Activated B cell treated with CpG ODN at 0.5 μM for 24 hours (primary cell): Measurements from ENCODE around the gene CYTH1. TPM values are rescaled to one million over a fixed set of nuclear protein-coding genes. Genes with fewer than 3 reads are reported as not detected.

ENCODE experiments used
- ATAC-seq: fragments of 200-7000 bp; cut with Tn5 transposase; one replicate; pipeline ENCODE4 v1.10.0; 2021; ENCODE audit warnings: low read depth, mild to moderate bottlenecking, moderate library complexity
- CTCF ChIA-PET: fragments of 350-600 bp; sonication (Branson Sonifier 250); formaldehyde crosslinking; loops from one replicate; lab custom pipeline; 2021; ENCODE audit warnings: antibody characterized with exemption; lab: Charles Lee
- POLR2A ChIA-PET: fragments of 350-600 bp; sonication (Branson Sonifier 250); formaldehyde crosslinking; loops from one replicate; lab custom pipeline; 2021; ENCODE audit warnings: antibody characterized with exemption; lab: Charles Lee
- DNase-seq: peaks from one replicate; pipeline ENCODE4 v3.0.0; 2022
- H3K27ac Mint-ChIP-seq: one replicate; pipeline ENCODE4 v1.8.0; 2020; ENCODE audit warnings: mixed read lengths
- H3K27me3 Mint-ChIP-seq: one replicate; pipeline ENCODE4 v1.8.0; 2021; ENCODE audit warnings: mixed read lengths
- H3K36me3 Mint-ChIP-seq: one replicate; pipeline ENCODE4 v1.8.0; 2021; ENCODE audit warnings: low read depth, mixed read lengths
- H3K4me1 Mint-ChIP-seq: one replicate; pipeline ENCODE4 v1.8.0; 2021; ENCODE audit warnings: mixed read lengths
- H3K4me3 Mint-ChIP-seq: one replicate; pipeline ENCODE4 v1.8.0; 2020; ENCODE audit warnings: mild to moderate bottlenecking, mixed read lengths
- H3K9me3 Mint-ChIP-seq: one replicate; pipeline ENCODE4 v1.8.0; 2020; ENCODE audit warnings: mixed read lengths
- CTCF ChIP-seq: fragments of 200-600 bp; IDR thresholded peaks from one replicate; pipeline ENCODE4 v1.8.0; 2022; ENCODE audit warnings: antibody characterized with exemption, mild to moderate bottlenecking
- intact Hi-C: fragments of 100-400 bp; cut with micrococcal nuclease; formaldehyde crosslinking; loops from one replicate; pipeline ENCODE4 v1.15.1; 2024
- total RNA-seq: library from RNA; stranded (reverse); gene quantifications from 2 replicates; pipeline ENCODE4 v1.2.3, GENCODE V29; 2022

The CYTH1 gene
- total RNA-seq, 1 donor from 2014 or later = 391 TPM

DNA sequence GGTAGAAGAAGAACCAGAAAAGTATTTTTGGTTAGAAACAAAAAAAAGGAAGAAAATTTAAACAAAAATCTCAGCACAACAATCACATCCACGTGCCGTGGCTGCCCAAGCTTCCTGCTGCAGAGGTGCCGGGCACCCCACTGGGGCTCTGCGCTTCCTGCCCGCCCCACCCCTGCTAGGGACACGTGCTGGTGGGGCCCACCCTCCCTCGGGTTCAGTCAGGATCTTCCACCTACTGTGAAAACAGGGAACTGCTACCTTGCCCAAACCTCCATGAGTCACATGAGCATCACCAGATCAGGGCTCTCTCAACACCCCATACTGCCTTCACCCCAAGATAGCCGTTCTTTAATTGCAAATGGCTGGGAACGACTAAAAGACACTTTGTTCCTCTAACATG, 24.4 kb upstream of the CYTH1 start:
- ATAC-seq (peak; percentile 62), DNase-seq (no peak)
- no peak overlapping the region for H3K4me3 Mint-ChIP-seq
- H3K27me3 Mint-ChIP-seq = no peaks in the 10 kb centered on the region
- no peak for TF ChIP-seq CTCF
- H3K4me1 Mint-ChIP-seq = peaks cover 14% of the 10 kb centered on the region
- POLR2A ChIA-PET = interaction anchor here (0.5 to 1.2 kb wide), 2 partner anchors 12 to 228 kb away, joined by 4 read pairs; no protein-coding TSS in a partner anchor
- CTCF ChIA-PET = interaction anchor here (0.8 to 1.5 kb wide), 2 partner anchors 165 to 309 kb away, joined by 3 to 4 read pairs; no protein-coding TSS in a partner anchor
- peaks cover 89% of the 10 kb centered on the region for H3K36me3 Mint-ChIP-seq
- H3K9me3 Mint-ChIP-seq = no peaks in the 10 kb centered on the region
- peak overlapping the region; percentile 30 for H3K27ac Mint-ChIP-seq
- intact Hi-C loops = no loop called here

DNA sequence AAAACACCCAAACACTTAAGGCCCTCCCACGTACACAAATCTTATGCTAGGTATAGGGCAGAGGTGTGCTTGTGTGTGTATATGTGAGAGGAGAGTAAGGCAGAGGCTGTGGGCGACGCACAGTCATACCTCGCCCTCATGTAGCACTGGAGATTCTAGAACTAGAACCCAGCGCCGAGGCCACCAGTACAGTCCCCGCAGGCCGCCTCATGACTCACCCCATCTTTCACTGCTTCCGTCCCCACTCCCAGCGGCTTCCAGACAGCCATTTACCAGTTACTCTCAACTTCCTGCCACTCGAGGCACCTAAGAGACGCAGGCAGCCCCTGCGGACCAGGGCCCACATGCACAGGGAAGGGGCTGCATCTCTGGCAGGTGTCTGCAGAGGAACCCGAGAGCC, 23.2 kb upstream of the CYTH1 start:
- Mint-ChIP-seq H3K27ac (peak overlapping the region; percentile 12), H3K4me3 (no peak overlapping the region), H3K36me3 (peaks cover 87% of the 10 kb centered on the region), H3K27me3 (no peaks in the 10 kb centered on the region), H3K9me3 (no peaks in the 10 kb centered on the region), H3K4me1 (peaks cover 15% of the 10 kb centered on the region)
- TF ChIP-seq CTCF = no peak
- ChIA-PET CTCF (no interaction called here), POLR2A (interaction anchor here (1.2 kb wide), 1 partner anchor 11 kb away, joined by 4 read pairs; no protein-coding TSS in a partner anchor)
- no peak for DNase-seq
- intact Hi-C loops = no loop called here
- no peak for ATAC-seq

GRCh38 chr17:78804777-78805176, 22.7 kb upstream of the CYTH1 start:
- no peaks in the 10 kb centered on the region for H3K9me3 Mint-ChIP-seq
- TF ChIP-seq CTCF = no peak
- no peak overlapping the region for H3K4me3 Mint-ChIP-seq
- intact Hi-C loops = no loop called here
- no peak for ATAC-seq
- POLR2A ChIA-PET = interaction anchor here (0.5 to 0.7 kb wide), 2 partner anchors 11 to 484 kb away, joined by 6 to 7 read pairs; no protein-coding TSS in a partner anchor
- CTCF ChIA-PET = no interaction called here
- H3K4me1 Mint-ChIP-seq = peaks cover 15% of the 10 kb centered on the region
- no peaks in the 10 kb centered on the region for H3K27me3 Mint-ChIP-seq
- peaks cover 87% of the 10 kb centered on the region for H3K36me3 Mint-ChIP-seq
- no peak overlapping the region for H3K27ac Mint-ChIP-seq
- DNase-seq = no peak

GRCh38 chr17:78803186-78803845, 21.2 kb upstream of the CYTH1 start:
- peaks cover 23% of the 10 kb centered on the region for H3K4me1 Mint-ChIP-seq
- no peak for TF ChIP-seq CTCF
- H3K27me3 Mint-ChIP-seq = no peaks in the 10 kb centered on the region
- ATAC-seq = no peak
- CTCF ChIA-PET = no interaction called here
- H3K4me3 Mint-ChIP-seq = no peak overlapping the region
- POLR2A ChIA-PET = interaction anchor here (0.6 kb wide), 1 partner anchor 96 kb away, joined by 3 read pairs; no protein-coding TSS in a partner anchor
- peaks cover 87% of the 10 kb centered on the region for H3K36me3 Mint-ChIP-seq
- intact Hi-C loops = no loop called here
- no peak overlapping the region for H3K27ac Mint-ChIP-seq
- no peak for DNase-seq
- no peaks in the 10 kb centered on the region for H3K9me3 Mint-ChIP-seq

- intact Hi-C loops = no loop called here
- no peak overlapping the region for H3K4me3 Mint-ChIP-seq
- ATAC-seq (no peak), DNase-seq (no peak)
- POLR2A ChIA-PET = no interaction called here
- H3K9me3 Mint-ChIP-seq = no peaks in the 10 kb centered on the region
- no peak for TF ChIP-seq CTCF
- no peak overlapping the region for H3K27ac Mint-ChIP-seq
- peaks cover 23% of the 10 kb centered on the region for H3K4me1 Mint-ChIP-seq
- CTCF ChIA-PET = no interaction called here
- no peaks in the 10 kb centered on the region for H3K27me3 Mint-ChIP-seq
- peaks cover 87% of the 10 kb centered on the region for H3K36me3 Mint-ChIP-seq
These were observed 20.4 kb upstream of the CYTH1 start for GRCh38 chr17:78802459-78802858.
